Islet of Langerhans (tissue), 1 donor: Measurements from ENCODE around the gene YWHAH.

ENCODE experiments used
- FAIRE-seq: peaks from one replicate; lab custom pipeline; 2011; peaks lifted over from hg19 to GRCh38; lab: Jason Lieb, UNC

YWHAH gene

GRCh38 chr22:31923747-31924146 is 20.6 kb upstream of the YWHAH start:
- no peak for FAIRE-seq

- no peak for FAIRE-seq
Measured at GRCh38 chr22:31925056-31925455, 19.3 kb upstream of the YWHAH start.

GRCh38 chr22:31926024-31926423 is 18.3 kb upstream of the YWHAH start:
- no peak for FAIRE-seq

GRCh38 chr22:31926969-31927368 is 17.4 kb upstream of the YWHAH start:
- FAIRE-seq, result no peak

GRCh38 chr22:31927562-31927961 is 16.8 kb upstream of the YWHAH start:
- FAIRE-seq, result no peak

GRCh38 chr22:31929167-31929930 is 15.0 kb upstream of the YWHAH start:
- no peak for FAIRE-seq

GRCh38 chr22:31932863-31933262 is 11.5 kb upstream of the YWHAH start:
- no peak for FAIRE-seq

GRCh38 chr22:31933406-31933805 is 10.9 kb upstream of the YWHAH start:
- no peak for FAIRE-seq

- no peak for FAIRE-seq
Measured at GRCh38 chr22:31933816-31934482, 10.4 kb upstream of the YWHAH start.

- FAIRE-seq, result no peak
Measured at GRCh38 chr22:31935961-31936635, 8.2 kb upstream of the YWHAH start.

- no peak for FAIRE-seq
Measured at GRCh38 chr22:31937341-31937740, 7.0 kb upstream of the YWHAH start.

- FAIRE-seq, result no peak
Measured at GRCh38 chr22:31938296-31938695, 6.0 kb upstream of the YWHAH start.

- no peak for FAIRE-seq
Measured at GRCh38 chr22:31940506-31940905, 3.8 kb upstream of the YWHAH start.

GRCh38 chr22:31942091-31942490 is 2.2 kb upstream of the YWHAH start:
- FAIRE-seq, result no peak

GRCh38 chr22:31943206-31943977 is 943 bp upstream of the YWHAH start:
- FAIRE-seq, result no peak

GRCh38 chr22:31944700-31945442 is 536 bp downstream of the YWHAH start:
- no peak for FAIRE-seq

- FAIRE-seq, result no peak
Measured at GRCh38 chr22:31945443-31945855, 1.1 kb downstream of the YWHAH start.

- FAIRE-seq, result no peak
Measured at GRCh38 chr22:31945971-31946680, 1.8 kb downstream of the YWHAH start.

GRCh38 chr22:31947296-31947695 is 3.0 kb downstream of the YWHAH start:
- FAIRE-seq, result peak; percentile 98

- FAIRE-seq, result no peak
Measured at GRCh38 chr22:31948002-31948401, 3.7 kb downstream of the YWHAH start.

- FAIRE-seq, result no peak
Measured at GRCh38 chr22:31950226-31950625, 5.9 kb downstream of the YWHAH start.
